Measurements from ENCODE around the gene ABLIM2. TPM values are rescaled to one million over a fixed set of nuclear protein-coding genes. Genes with fewer than 3 reads are reported as not detected.

Gene ABLIM2
- total and polyA plus RNA-seq, 2 of the 13 experiments (the other 11 are each of a cell fraction or from before 2014, with no cell fraction given): 0.20 to 0.37 TPM

DNA sequence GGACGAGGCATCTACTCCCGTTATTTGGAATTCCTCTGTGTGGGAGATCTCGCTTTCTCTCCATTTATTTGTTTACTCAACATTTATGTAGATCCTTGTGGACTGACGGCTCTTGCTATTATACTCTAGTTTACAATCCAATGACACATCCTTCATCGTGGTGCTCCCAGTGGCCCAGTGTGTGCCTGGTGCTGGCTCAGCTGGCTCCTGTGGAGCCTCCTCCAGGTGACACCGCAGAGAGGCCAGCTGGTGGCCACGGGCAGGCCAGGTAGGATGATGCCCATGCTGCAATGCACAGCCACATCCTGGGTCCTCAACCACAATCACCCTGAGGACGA, 134.9 kb downstream of the ABLIM2 start:
- ChIA-PET POLR2A (no interaction called here), CTCF (ENCODE audit: low intra/inter-chr PET ratio, low total read pairs) (no interaction called here)
- no peaks in the 10 kb centered on the region for H3K79me2 ChIP-seq (ENCODE audit: insufficient read depth, low read length)
- H3K9me3 ChIP-seq (ENCODE audit: low read length): no peaks in the 10 kb centered on the region
- BruUV-seq (replicated peaks): no TSS peak
- no peak for FAIRE-seq
- H3K4me3 ChIP-seq (replicated peaks in 1 of 3; ENCODE audit: insufficient read depth in 1 of 3, low read depth in 2 of 3, low read length in 3 of 3): no peak overlapping the region
- no peak overlapping the region for H3K27ac ChIP-seq (ENCODE audit: extremely low read length, insufficient read depth, low read length)
- DNase-seq (ENCODE audit: low spot score): no peak
- H3K36me3 ChIP-seq (replicated peaks in 1 of 2; ENCODE audit: control insufficient read depth in 1 of 2, insufficient read depth in 2 of 2, low read length in 2 of 2): no peaks in the 10 kb centered on the region
- H3K27me3 ChIP-seq (ENCODE audit: control insufficient read depth in 1 of 2, insufficient read depth in 2 of 2, low read length in 2 of 2): peaks cover 3 to 78% of the 10 kb centered on the region in 2 experiments; a peak in 4 of 5 replicates
- no peak overlapping the region for H2AFZ ChIP-seq (ENCODE audit: low read length)
- TF ChIP-seq ZNF564 (CRISPR knock-in tag; IDR thresholded peaks at IDR 0.05) (no peak), RAD51 (IDR thresholded peaks at IDR 0.05; ENCODE audit: borderline replicate concordance) (no peak), ZNF660 (CRISPR knock-in tag; IDR thresholded peaks at IDR 0.05; ENCODE audit: borderline replicate concordance, low read depth) (no peak), U2AF1 (optimal IDR thresholded peaks at IDR 0.05; ENCODE audit: low read depth, low read length) (no peak), KLF6 (CRISPR knock-in tag; IDR thresholded peaks at IDR 0.05) (no peak), ZNF230 (CRISPR knock-in tag; IDR thresholded peaks at IDR 0.05) (no peak), BORCS8-MEF2B (CRISPR knock-in tag; IDR thresholded peaks at IDR 0.05) (no peak), ZNF3 (CRISPR knock-in tag; IDR thresholded peaks at IDR 0.05) (no peak), RNF2 (conservative IDR thresholded peaks at IDR 0.05; ENCODE audit: low read depth) (no peak), ZNF441 (CRISPR knock-in tag; IDR thresholded peaks at IDR 0.05; ENCODE audit: borderline replicate concordance) (no peak), AKAP8 (CRISPR knock-in tag; IDR thresholded peaks at IDR 0.05) (no peak), NFIC (IDR thresholded peaks at IDR 0.05; ENCODE audit: low read length) (no peak), TARDBP (CRISPR knock-in tag; IDR thresholded peaks at IDR 0.05) (no peak), ARNTL (CRISPR knock-in tag; IDR thresholded peaks at IDR 0.05) (no peak)
- TF ChIP-seq, protein P1, sequence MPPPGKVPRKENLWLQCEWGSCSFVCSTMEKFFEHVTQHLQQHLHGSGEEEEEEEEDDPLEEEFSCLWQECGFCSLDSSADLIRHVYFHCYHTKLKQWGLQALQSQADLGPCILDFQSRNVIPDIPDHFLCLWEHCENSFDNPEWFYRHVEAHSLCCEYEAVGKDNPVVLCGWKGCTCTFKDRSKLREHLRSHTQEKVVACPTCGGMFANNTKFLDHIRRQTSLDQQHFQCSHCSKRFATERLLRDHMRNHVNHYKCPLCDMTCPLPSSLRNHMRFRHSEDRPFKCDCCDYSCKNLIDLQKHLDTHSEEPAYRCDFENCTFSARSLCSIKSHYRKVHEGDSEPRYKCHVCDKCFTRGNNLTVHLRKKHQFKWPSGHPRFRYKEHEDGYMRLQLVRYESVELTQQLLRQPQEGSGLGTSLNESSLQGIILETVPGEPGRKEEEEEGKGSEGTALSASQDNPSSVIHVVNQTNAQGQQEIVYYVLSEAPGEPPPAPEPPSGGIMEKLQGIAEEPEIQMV (CRISPR knock-in tag; IDR thresholded peaks at IDR 0.05; ENCODE audit: low read depth): no peak
- TF ChIP-seq, protein P2, sequence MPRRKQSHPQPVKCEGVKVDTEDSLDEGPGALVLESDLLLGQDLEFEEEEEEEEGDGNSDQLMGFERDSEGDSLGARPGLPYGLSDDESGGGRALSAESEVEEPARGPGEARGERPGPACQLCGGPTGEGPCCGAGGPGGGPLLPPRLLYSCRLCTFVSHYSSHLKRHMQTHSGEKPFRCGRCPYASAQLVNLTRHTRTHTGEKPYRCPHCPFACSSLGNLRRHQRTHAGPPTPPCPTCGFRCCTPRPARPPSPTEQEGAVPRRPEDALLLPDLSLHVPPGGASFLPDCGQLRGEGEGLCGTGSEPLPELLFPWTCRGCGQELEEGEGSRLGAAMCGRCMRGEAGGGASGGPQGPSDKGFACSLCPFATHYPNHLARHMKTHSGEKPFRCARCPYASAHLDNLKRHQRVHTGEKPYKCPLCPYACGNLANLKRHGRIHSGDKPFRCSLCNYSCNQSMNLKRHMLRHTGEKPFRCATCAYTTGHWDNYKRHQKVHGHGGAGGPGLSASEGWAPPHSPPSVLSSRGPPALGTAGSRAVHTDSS (CRISPR knock-in tag; conservative IDR thresholded peaks at IDR 0.05): no peak
- TF ChIP-seq, protein P3, sequence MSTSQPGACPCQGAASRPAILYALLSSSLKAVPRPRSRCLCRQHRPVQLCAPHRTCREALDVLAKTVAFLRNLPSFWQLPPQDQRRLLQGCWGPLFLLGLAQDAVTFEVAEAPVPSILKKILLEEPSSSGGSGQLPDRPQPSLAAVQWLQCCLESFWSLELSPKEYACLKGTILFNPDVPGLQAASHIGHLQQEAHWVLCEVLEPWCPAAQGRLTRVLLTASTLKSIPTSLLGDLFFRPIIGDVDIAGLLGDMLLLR (CRISPR knock-in tag; IDR thresholded peaks at IDR 0.05): no peak
- TF ChIP-seq, protein P4, sequence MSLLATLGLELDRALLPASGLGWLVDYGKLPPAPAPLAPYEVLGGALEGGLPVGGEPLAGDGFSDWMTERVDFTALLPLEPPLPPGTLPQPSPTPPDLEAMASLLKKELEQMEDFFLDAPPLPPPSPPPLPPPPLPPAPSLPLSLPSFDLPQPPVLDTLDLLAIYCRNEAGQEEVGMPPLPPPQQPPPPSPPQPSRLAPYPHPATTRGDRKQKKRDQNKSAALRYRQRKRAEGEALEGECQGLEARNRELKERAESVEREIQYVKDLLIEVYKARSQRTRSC (CRISPR knock-in tag; IDR thresholded peaks at IDR 0.05; ENCODE audit: low read depth): no peak
- ATAC-seq: no peak
- 0% methylated on average over 5 of the region's 8 CpGs for WGBS (ENCODE audit: low lambda C conversion rate)
- intact Hi-C loops (cut with micrococcal nuclease; ENCODE audit: unreplicated experiment) (no loop called here), in situ Hi-C loops (cut with HindIII; ENCODE audit: extremely low pct_ligation_motif_present, low pct_unique_long_range_greater_than_20kb) (no loop called here)
- no peaks in the 10 kb centered on the region for H4K20me1 ChIP-seq (ENCODE audit: insufficient read depth, low read length)
- H3K4me2 ChIP-seq (ENCODE audit: low read depth, low read length): no peak overlapping the region
- peaks cover 9% of the 10 kb centered on the region for H3K4me1 ChIP-seq (ENCODE audit: insufficient read depth, low read length)
- no peak overlapping the region for H3K9ac ChIP-seq (ENCODE audit: insufficient read depth, low read depth, low read length)

All from HepG2 (cell line).